GM12873 (cell line): ENCODE measurements around the gene GRAMD1A.

ENCODE experiments used
- CTCF ChIP-seq: IDR thresholded peaks from 2 replicates; pipeline ENCODE4 v1.5.1; 2012; ENCODE audit warnings: low read depth, mild to moderate bottlenecking, moderate library complexity, low read length, control low read depth; ENCODE audit not compliant: insufficient read depth; ENCODE audit errors: missing control alignments

The GRAMD1A gene

GRCh38 chr19:35059799-35060091, 59.6 kb downstream of the GRAMD1A start:
- no peak for TF ChIP-seq CTCF

- no peak for TF ChIP-seq CTCF
Observed at GRCh38 chr19:35060160-35060855, 60.2 kb downstream of the GRAMD1A start.

- TF ChIP-seq CTCF, result no peak
Observed at GRCh38 chr19:35061583-35062373, 61.7 kb downstream of the GRAMD1A start.

- no peak for TF ChIP-seq CTCF
Observed at GRCh38 chr19:35062942-35063341, 62.8 kb downstream of the GRAMD1A start.

- no peak for TF ChIP-seq CTCF
Observed at GRCh38 chr19:35063940-35064818, 64.1 kb downstream of the GRAMD1A start.

GRCh38 chr19:35065574-35065973, 65.5 kb downstream of the GRAMD1A start:
- TF ChIP-seq CTCF, result no peak

GRCh38 chr19:35066121-35066520, 66.0 kb downstream of the GRAMD1A start:
- no peak for TF ChIP-seq CTCF
